NCI-H2029 (cell line): ENCODE results near the gene WDR38.

Source experiments
- DNase-seq: peaks from one replicate; lab custom pipeline; 2025; lab: John Stamatoyannopoulos, UW

WDR38 gene

GRCh38 chr9:124852829-124853531 is at the start of gene WDR38:
Gene WDR38 (plus strand): TSS chr9:124853460. CDS start chr9:124853532, 72 bp downstream.
- DNase-seq: peak; percentile 61

GRCh38 chr9:124803911-124804310 is 49.3 kb upstream of the WDR38 start:
- no peak for DNase-seq

GRCh38 chr9:124805186-124805585 is 48.1 kb upstream of the WDR38 start:
- DNase-seq: no peak

GRCh38 chr9:124808246-124808956 is 44.9 kb upstream of the WDR38 start:
- no peak for DNase-seq

- DNase-seq: no peak
Measured at GRCh38 chr9:124809211-124809610, 44.0 kb upstream of the WDR38 start.

GRCh38 chr9:124809741-124810500 is 43.3 kb upstream of the WDR38 start:
- no peak for DNase-seq

- DNase-seq: no peak
Measured at GRCh38 chr9:124810663-124811355, 42.5 kb upstream of the WDR38 start.

- DNase-seq: no peak
Measured at GRCh38 chr9:124812441-124812876, 40.8 kb upstream of the WDR38 start.

- DNase-seq: no peak
Measured at GRCh38 chr9:124813041-124813440, 40.2 kb upstream of the WDR38 start.

GRCh38 chr9:124813501-124814163 is 39.6 kb upstream of the WDR38 start:
- no peak for DNase-seq

- DNase-seq: no peak
Measured at GRCh38 chr9:124814164-124814535, 39.1 kb upstream of the WDR38 start.

GRCh38 chr9:124815601-124816000 is 37.7 kb upstream of the WDR38 start:
- DNase-seq: no peak

- peak; percentile 5 for DNase-seq
Measured at GRCh38 chr9:124818431-124819281, 34.6 kb upstream of the WDR38 start.

- no peak for DNase-seq
Measured at GRCh38 chr9:124820698-124821623, 32.3 kb upstream of the WDR38 start.

- no peak for DNase-seq
Measured at GRCh38 chr9:124828489-124829333, 24.5 kb upstream of the WDR38 start.

- DNase-seq: no peak
Measured at GRCh38 chr9:124829334-124829669, 24.0 kb upstream of the WDR38 start.

GRCh38 chr9:124830593-124830992 is 22.7 kb upstream of the WDR38 start:
- DNase-seq: no peak

GRCh38 chr9:124831642-124832364 is 21.5 kb upstream of the WDR38 start:
- DNase-seq: no peak
